GM21825 (cell line): ENCODE results near the gene PCSK6.
"Not testable (repeated sequence)": the region's sequence is repeated elsewhere in the genome, so short reads cannot be mapped to it uniquely, and the experiment has no call there.

Experiments
- ATAC-seq: cut with Tn5 transposase; IDR thresholded peaks from one replicate; pipeline ENCODE4 v1.9.1; 2021; ENCODE audit warnings: mild to moderate bottlenecking, moderate library complexity; ENCODE audit not compliant: unreplicated experiment

Gene PCSK6

DNA sequence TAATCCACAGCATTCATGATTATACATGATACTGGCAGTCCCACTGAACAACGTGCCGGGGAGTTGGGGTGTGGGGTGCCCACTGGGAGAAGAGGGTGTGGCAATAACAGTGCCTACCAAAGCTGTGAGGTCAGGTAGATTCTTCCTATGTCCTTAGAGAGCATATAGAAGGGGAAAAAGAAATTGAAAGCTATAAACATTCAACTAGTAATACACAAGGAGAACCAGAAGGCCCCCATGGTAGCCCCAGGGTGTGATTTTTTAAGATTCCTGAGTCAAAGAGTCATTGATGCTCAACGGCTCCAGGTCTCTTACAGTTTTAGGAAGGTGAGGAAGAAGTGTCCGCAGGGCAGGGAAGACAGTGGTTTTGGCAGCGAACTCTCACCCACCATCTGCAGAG, 25.8 kb downstream of the PCSK6 start:
- ATAC-seq: not testable (repeated sequence)

DNA sequence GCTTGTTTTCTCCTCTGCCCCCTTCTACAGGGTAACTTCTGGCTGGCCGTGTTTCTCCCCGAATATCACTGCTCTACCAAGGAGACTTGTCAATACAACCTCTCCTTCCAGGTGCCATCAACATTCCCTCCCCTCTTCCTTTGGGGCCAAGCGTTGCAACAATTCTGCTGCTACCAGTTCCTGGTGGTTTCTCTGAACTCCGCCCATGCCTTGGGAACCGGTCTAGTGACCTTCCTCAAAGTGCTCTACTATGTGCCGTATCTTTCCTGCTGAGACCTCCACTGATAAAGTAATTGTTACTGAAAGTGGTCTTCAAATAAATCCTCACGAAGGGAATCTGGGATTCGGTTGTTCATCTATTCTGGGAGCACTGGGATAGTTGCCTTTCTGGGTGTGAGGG, 26.2 kb downstream of the PCSK6 start:
- ATAC-seq: no peak

DNA sequence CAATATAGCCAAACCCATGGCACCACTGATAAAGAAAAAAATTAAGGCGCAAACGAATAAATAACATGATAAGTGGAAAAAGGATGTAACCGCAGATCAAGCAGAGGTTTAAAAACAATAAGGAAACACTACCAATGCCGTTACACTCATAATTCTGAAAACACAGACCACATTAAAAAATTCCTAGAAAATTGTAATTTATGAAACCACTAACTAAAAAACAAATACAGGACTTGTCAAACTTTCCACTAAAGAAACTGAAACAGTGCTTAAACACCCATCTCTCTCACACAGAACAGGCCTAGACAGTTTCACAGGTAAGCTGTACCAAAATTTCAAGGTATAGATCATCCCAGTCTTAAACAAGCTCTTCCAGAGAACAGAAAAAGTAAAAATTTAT, 28.4 kb downstream of the PCSK6 start:
- ATAC-seq: no peak

DNA sequence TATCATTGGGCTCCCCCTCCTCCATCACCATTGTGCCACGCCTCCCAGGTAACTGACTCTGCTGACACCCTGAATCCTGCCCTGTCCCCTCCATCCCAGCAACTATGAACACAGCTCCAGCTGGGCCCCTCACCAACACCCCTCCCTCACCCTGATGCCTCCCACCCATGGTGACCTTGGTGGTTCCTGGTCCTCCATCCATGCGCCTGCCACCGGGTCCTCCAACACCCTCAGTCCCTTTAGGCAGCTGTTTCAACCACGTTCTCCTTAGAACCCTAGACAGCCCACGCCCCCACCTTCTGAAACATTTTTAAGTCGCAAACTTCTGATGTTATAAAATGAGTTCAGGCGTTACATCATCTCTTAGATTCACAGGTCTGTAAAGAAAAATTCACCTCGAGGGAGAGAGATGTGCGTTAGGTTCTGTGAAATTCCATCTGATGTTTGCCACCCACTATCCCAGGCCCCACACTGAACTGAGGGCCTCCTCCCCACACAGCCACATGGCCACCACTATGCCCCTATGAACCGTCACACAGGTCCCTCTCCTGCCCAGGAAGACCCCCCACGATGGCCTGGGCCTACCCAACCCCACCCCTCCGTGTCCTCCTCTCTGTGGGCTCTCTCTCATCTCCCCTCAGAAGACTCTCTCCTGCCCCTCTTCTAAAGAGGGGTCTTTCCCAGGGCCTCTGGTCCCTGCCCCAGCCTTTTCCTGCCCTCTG, 29.8 kb downstream of the PCSK6 start:
- ATAC-seq: no peak

DNA sequence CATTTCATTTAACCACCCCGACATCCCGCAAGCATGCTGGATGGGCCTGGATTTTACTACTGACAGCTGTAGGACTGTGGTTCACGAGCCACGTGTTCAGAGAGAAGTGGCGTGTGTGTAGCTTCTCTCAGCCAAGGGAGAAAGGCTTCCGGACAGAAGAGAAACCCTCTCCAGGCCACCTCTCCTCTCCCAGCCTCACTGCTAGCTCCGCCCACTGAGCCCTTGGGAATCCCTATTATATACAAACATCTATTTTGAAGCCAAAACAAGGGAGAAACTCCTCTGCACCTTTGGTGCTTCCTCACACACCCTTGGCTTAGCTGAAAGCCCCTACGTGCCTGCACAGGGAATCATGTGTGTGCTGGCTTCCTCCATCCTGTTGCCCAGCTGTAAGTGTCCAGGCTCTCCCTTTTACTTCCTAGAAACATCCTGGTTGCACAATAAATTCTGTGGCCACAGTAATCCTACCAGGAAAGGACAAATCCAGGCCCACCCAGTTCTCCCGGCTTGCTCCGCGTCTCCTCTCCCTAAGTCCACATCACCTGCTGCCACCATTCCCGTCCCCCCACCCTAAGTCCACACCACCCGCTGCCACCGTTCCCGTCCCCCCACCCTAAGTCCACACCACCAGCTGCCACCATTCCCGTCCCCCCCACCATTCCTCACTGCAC, 30.5 kb downstream of the PCSK6 start:
- ATAC-seq: no peak

DNA sequence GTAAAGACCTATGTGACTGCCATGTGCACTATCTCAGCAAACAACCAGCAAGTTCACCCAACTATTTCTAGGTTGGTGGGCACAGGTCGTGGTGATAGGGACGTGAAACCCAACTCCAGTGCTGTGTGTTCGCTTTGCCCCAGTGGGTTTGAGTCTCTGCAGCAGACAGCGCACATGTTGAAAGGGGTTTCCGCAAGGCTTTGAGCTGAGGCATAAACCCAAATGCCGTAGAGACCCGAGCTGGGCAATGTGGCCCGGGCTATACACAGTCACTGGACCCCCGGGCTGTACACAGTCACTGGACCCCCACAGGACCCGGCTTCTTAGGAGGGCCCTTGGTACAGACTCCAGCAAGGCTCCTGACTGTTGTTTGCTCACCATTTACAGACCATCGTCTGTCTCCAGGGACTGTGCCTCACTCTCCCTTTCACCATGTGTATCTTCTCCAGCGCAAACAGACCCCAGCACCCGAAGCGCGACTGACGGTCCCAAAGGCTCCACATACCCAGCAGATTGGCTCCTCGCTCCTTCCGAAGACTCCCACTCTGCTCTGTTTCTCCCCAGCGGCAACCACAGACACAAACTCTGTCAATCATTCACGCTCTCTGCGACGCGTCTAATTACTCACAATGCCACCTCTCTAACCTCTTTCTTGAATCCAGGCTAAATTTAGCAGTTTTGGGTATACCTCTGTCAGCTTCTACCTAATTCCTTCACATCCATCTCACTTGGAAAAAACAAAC, 31.2 kb downstream of the PCSK6 start:
- ATAC-seq: no peak

DNA sequence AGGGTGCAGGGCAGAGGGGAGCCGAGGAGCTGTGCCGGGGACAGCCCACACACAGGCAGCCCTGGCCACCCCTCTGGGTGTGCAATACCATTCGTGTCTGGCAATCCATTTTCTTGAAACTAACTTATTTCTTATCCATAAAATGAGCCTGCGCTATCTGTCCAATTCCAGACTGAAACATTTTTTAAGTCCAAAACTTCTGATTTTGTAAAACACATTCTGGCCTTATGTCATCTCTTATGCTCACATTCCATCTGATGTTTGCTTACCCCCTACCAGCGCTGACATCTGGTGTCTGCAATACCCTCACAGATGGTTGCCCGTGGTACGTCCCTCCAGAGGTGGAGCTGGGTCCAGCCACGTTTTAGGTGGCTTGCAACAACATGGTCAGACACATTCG, 31.8 kb downstream of the PCSK6 start:
- ATAC-seq: no peak

DNA sequence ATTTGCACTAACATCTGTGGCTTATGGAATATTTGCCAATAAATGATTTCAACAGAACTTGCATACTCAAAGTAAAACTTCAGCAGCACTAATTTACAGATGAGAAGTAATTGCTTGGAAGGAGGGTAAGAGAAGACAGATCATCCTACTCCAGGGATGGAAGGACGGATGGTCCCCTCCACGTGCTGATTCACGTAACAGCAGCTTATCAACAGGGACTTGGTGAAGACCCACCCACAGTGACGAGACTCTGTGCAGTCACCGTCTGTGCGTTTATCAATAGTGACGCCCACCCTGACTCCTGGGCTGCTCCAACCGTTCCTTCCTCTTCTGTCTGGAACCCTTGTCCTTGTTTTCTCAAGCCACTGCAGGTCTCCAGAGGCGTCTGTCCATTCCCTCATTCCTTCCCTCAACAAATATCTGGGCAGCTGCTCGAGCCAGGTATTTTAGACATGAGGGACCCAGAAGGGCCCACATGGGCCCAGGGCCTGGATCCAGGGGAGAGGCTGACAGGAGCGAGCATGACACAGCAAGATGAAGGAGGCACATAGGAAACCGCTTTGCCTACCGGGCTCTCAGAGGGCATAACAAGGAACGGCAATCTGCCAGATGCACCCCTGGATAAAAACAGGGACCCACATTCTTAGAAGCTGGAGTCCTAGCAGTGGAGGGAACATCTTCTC, 33.3 kb downstream of the PCSK6 start:
- ATAC-seq: no peak

DNA sequence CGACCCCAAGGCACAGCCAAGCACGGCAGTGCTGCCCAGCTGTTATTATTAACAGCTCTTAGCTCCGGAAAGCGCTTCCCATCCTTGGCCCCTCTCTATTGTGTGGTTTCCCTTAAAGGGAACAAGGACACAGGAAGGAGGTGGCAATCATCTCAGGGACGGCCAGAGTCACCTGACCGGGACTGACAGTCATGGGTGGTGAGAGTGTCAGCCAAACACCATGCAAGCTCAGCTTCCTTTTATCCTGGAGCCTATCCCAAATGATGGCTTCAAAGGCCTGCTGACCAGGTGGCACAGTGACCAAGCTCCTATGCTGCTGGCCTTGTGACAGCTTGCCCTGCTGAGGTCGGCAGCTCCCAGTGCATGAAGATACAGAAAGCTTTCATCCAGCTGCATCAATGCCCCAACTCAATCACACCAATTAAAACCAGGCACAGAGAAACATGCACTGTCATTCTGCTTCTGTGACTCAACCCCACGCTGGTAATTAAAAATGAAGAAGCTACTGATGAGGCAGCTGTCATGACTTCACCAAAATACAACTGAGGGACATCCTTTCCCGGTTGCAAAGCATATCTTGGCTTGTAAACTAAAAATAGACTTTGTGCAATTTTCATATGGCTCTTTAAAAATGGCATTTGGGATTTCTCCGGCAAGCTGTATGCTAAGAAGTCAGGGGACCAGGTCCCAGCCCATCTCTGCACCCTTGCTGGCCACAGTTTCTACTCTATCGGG, 34.0 kb downstream of the PCSK6 start:
- ATAC-seq: no peak

DNA sequence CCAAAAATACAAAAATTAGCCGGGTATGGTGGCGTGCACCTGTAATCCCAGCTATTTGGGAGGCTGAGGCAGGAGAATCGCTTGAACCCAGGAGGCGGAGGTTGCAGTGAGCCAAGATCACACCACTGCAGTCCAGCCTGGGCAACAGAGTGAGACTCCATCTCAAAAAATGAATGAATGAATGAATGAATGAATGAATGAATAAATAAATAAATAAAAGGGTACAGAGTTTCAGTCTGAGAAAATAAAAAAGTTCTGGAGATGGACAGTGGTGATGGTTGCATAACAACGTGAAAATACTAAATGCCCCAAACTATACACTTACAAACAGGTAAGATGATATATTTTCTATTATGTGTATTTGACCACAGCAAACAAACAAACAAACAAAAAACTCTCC, 34.7 kb downstream of the PCSK6 start:
- ATAC-seq: not testable (repeated sequence)

DNA sequence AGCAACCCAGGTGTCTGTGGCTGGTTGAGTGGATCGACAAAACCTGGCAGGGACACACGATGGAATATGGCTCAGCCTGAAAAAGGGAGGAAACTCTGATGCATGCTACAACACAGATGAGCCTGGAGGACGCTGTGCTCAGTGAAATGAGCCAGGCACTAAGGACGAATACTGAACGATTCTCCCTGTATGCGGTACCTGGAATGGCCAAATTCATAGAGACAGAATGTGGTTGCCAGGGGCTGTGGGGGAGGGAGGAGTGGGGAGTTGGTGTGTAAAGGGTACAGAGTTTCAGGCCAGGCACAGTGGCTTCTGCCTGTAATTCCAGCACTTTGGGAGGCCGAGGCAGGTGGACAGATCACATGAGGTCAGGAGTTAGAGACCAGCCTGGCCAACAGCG, 35.1 kb downstream of the PCSK6 start:
- ATAC-seq: no peak

DNA sequence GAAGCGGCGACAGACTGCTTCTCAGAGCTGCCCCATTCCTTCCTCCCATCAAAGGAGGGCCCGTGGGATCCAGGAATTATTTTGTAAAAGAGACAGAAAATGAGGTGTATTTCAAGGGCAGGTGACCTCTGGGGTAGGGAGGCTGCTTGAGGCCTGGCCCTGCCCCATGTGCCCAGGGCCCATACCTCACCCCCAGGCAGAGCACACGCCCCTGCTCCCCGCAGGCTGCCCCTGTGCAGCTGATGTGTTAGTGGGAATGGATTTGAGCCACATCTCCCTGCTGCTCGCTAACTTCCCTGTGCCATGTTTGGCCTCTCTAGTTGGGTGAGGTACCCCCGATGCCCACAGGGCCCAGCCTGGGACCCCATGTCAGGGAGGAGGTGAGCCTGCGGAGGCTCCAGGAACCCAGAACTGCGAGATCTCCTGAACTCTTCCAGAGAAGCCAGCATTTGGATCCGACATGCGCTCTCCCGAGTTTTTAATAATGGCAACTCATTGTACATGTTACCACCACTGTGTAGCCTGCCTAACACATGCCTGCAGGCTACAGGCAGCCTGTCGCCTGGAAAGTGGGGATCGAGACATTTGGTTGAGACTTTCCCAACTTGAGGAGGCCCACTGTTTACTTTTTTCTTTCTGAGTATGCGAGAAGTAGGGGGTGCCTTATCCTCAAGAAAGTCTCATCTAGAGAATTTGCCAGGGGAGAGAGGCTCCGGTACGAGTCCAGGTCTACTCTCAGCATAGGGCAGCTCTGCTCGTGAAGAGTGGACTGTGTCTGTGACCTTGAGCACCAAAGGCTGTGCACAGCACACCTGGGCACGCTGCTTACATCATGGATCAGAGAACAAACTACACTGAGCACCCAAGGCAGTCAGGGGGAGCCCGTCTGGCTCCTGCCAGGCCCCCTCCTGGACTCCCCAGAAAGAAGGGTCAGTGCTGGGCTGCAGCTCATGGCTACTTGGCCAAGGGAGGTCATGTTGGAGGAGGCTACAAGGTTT, 36.1 kb downstream of the PCSK6 start:
- ATAC-seq: no peak

DNA sequence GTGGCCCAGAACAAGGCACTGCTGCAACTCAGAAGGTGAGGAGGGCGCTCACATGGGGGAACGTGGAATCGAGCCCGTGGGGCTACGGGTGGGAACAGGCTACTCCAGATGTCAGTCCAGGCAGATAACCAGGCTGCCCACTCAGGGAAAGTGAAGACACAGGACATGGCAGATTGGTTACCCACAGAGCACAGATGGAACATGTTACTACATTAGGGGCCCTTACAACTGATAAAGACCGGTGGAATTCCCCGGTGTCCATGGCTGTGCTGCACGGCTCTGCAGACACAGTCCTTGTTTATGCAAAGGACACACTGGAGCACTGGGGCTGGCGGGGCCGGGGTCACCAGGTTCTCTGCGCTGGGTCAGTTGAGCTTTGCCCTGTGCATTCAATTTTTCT, 36.9 kb downstream of the PCSK6 start:
- ATAC-seq: no peak

DNA sequence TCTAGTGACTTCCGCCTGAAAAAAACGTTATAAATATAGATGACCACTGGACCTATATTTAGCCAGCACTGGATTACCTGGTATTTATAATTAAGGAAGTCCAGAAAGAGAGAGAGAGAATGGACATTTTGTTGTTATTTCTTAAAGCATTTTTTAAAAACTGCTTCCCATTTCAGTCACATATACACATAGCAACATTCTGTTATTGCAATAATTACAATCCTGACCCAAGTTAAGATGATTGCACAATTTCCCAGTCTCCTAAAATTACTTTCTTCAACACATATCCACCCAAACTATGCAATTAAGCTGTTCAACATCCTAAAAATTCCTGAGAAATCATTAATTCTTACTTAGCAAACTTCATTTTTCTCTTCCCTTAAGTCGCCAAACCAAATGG, 37.7 kb downstream of the PCSK6 start:
- no peak for ATAC-seq

DNA sequence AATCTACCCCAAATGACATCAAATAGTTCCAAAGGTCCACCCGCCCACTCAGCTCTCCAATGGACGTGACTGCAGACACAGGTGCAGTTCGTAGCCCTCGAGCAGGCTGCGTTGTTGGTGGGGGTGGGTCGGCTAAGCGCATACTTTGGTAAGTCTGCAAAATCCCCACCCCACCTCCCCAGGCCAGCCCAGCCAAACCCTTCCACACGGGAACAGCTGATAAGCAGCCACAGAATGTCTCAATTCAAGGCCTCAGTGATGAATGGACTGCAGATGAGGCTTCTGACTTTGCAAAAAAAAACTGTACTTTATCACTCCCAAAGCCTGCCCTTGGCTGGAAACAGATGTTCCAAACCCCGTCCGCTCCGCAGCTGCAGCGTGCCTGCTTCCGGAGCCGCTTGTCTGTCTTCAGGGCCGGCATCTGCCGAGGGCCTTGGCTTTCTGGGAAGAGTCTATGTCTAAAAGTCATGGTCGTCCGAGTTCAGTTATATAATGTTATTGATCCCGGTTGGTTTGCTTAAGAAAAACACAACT, 38.2 kb downstream of the PCSK6 start:
- no peak for ATAC-seq

DNA sequence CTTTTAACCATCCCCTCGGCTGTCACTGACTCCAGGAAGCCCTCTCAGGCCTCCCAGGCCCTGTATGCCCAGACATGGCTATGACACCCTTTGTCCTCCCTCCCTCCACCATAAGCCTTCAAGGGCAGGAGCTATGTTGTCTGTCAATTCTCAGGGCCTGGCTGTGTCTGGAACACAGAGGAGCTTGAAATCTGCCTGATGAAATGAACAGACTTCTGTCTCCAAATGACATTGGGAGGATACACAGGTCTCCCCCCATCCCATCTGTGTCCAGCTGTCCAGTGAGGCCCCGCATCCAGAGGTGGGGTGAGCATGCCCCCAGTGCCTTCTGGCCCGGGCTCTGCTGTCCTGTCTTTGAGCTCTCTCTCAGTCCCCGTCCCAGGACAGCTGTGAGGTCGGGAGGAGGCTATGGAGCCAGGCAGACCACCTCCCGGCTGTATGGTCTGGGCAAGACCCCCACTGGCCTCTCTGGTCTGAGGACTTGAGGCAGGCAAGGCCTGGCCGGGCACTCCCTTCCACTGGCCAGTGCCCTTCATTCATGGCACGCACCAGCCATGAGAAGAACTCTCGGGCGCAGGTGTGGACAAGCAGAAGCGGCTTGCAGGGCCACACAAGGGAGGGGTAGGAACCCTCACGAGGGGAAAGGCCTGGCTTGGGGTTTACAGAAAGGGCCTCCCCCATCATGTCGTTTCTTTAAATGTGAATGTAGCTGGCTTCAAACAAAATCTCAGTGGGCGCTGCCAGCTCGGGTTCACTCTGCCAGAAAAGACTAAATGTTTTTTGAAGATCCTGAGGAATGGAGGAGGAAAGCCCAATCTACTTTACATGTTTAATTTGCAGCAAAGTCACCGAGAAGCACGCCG, 38.9 kb downstream of the PCSK6 start:
- no peak for ATAC-seq

DNA sequence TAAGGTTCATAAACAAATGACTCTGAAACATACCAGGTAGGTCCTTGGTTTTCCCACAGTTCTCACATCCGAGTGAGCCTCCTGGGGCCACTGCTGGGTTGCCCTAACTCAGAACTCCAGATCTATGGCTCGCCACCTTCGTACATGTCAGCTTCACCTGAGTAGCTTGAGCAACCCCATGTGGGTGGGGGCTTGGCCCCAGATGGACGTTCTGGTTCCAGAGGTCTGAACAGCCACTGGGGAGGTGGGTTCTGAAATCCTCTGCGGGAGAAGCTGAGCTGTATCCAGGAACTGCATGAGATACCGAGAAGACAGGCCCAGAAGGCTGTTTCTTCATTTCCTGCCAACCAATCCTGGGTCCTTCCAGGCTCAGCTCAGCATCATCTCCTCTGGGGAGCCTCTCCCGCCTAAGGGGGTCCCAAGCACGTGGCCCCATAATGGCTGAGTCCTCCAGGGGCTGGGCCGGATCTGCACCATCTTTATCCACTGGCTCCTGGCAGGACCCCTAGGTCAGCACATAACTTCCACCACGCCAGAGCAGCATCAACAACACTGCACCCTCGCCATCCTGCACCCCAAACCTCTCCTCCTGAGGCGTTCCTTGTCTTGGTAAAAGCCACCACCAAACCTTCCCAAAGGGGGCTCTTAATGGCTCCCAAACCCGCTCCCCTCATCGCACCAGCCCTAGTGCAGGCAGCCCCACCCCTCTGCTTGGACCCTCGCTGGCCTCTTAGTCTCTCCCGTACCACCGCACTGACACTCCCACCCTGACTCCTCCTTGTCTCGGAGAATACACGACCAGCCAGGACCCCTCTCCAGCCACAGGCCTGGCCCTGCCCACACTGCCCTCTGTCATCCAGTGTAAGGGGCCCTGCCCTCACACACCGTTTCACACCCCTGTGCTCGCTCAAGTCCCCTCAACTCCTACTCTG, 39.8 kb downstream of the PCSK6 start:
- no peak for ATAC-seq
